PC-9 (cell line): ENCODE data around the gene CKAP2. TPM values are rescaled to one million over a fixed set of nuclear protein-coding genes. Genes with fewer than 3 reads are reported as not detected.

Experiments
- BruUV-seq: library from RNA; stranded (reverse); fragments of 400-500 nt; replicated peaks from 2 replicates; lab custom pipeline; 2021; lab: Mats Ljungman, UMichigan
- CTCF ChIA-PET: fragments of 300-600 bp; sonication (Branson Sonifier 250); formaldehyde crosslinking; loops from one replicate; lab custom pipeline; 2022; ENCODE audit warnings: antibody characterized with exemption; lab: Charles Lee
- POLR2A ChIA-PET: fragments of 300-600 bp; sonication (Branson Sonifier 250); formaldehyde crosslinking; loops from one replicate; lab custom pipeline; 2022; ENCODE audit warnings: antibody characterized with exemption; ENCODE audit not compliant: unreplicated experiment; lab: Charles Lee
- DNase-seq, 2 experiments: peaks; one replicate each; pipeline versions ENCODE4 v3.0.0 to v3.0.0-alpha.2; 2015 to 2022; ENCODE audit warnings: mixed read lengths in 1 of 2
- H2AFZ ChIP-seq: fragments of 200-600 bp; sonication (generic); 2 replicates; pipeline ENCODE4 v1.8.1; 2017; ENCODE audit warnings: antibody characterized with exemption
- H3F3A ChIP-seq: fragments of 200-600 bp; sonication (generic); 2 replicates; pipeline ENCODE4 v1.8.1; 2017; ENCODE audit warnings: antibody characterized with exemption, mild to moderate bottlenecking, low read depth; ENCODE audit not compliant: insufficient read depth
- H3K27ac ChIP-seq: fragments of 200-600 bp; sonication (generic); 2 replicates; pipeline ENCODE4 v1.6.1; 2016; ENCODE audit warnings: mixed run types
- H3K27me3 ChIP-seq: fragments of 200-600 bp; sonication (generic); 2 replicates; pipeline ENCODE4 v1.6.1; 2016; ENCODE audit warnings: low read depth, mixed run types; ENCODE audit not compliant: insufficient read depth
- H3K36me3 ChIP-seq: fragments of 200-600 bp; sonication (generic); 2 replicates; pipeline ENCODE4 v1.6.1; 2016; ENCODE audit warnings: low read depth, mixed run types
- H3K4me1 ChIP-seq: fragments of 200-600 bp; sonication (generic); replicated peaks from 2 replicates; pipeline ENCODE4 v1.6.1; 2016; ENCODE audit warnings: mixed run types; ENCODE audit not compliant: insufficient read depth
- H3K4me2 ChIP-seq: fragments of 200-600 bp; sonication (generic); 2 replicates; pipeline ENCODE4 v1.6.1; 2017; ENCODE audit warnings: mixed run types
- H3K4me3 ChIP-seq: fragments of 200-600 bp; sonication (generic); 2 replicates; pipeline ENCODE4 v1.6.1; 2016; ENCODE audit warnings: mixed run types
- H3K79me2 ChIP-seq: fragments of 200-600 bp; sonication (generic); 2 replicates; pipeline ENCODE4 v1.6.1; 2017; ENCODE audit warnings: low read depth, mixed run types
- H3K9me2 ChIP-seq: fragments of 200-600 bp; sonication (generic); 2 replicates; pipeline ENCODE4 v1.8.1; 2017; ENCODE audit warnings: mild to moderate bottlenecking; ENCODE audit not compliant: insufficient read depth
- H3K9me3 ChIP-seq: fragments of 200-600 bp; sonication (generic); 2 replicates; pipeline ENCODE4 v1.8.1; 2016; ENCODE audit warnings: low read depth; ENCODE audit not compliant: insufficient read depth
- H4K20me1 ChIP-seq: fragments of 200-600 bp; sonication (generic); 2 replicates; pipeline ENCODE4 v1.8.1; 2017; ENCODE audit not compliant: insufficient read depth
- EZH2 ChIP-seq: fragments of 200-600 bp; sonication (generic); IDR thresholded peaks from 2 replicates; pipeline ENCODE4 v1.8.0; 2017; ENCODE audit warnings: antibody characterized with exemption, low read depth
- intact Hi-C: fragments of 100-400 bp; cut with micrococcal nuclease; formaldehyde crosslinking; loops from one replicate; pipeline ENCODE4 v1.10.0; 2022; ENCODE audit not compliant: unreplicated experiment
- total RNA-seq: library from RNA; stranded (reverse); gene quantifications from 2 replicates; pipeline ENCODE4 v1.2.3, GENCODE V29; 2021
- TF ChIP-seq, protein P1 (sequence below): fragments of 200-600 bp; sonication (generic); conservative IDR thresholded peaks from 2 replicates; pipeline ENCODE4 v1.6.1; 2017; ENCODE audit warnings: mixed run types, antibody characterized with exemption, mild to moderate bottlenecking, moderate library complexity

The CKAP2 gene
- total RNA-seq, 1 experiment from 2014 or later, result 91.3 TPM

DNA sequence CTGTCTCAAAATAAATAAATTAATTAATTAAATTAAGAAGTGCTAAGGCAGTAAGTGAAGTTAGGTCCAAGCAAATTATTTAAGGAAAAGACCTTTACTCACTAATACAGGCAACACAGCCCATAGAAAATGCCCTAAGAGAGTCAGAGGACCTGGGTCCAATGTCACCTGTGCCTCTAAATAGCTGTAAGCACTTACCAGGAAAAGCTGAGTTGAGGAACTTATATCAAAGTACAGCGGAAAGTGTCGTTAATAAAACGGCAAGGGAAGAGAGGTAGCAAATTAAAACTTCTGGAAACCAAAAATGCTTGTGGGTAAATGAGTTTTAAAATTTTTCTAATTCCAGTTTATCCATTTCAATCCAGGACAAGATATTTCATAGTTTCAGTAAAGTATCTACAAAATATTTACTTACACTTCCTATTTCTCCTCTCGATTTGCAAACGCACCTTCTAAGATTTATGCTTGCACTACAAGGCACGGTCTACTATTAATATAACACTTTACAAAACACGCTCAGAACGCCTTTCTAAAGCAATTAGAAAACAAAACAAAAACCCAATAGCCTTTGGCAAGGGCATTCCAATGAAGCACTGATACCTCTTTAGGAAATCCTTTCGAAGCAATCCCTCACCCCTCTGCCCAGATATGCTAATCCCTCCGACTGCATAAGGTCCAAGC is 5.8 kb upstream of the CKAP2 start:
- no TSS peak for BruUV-seq

DNA sequence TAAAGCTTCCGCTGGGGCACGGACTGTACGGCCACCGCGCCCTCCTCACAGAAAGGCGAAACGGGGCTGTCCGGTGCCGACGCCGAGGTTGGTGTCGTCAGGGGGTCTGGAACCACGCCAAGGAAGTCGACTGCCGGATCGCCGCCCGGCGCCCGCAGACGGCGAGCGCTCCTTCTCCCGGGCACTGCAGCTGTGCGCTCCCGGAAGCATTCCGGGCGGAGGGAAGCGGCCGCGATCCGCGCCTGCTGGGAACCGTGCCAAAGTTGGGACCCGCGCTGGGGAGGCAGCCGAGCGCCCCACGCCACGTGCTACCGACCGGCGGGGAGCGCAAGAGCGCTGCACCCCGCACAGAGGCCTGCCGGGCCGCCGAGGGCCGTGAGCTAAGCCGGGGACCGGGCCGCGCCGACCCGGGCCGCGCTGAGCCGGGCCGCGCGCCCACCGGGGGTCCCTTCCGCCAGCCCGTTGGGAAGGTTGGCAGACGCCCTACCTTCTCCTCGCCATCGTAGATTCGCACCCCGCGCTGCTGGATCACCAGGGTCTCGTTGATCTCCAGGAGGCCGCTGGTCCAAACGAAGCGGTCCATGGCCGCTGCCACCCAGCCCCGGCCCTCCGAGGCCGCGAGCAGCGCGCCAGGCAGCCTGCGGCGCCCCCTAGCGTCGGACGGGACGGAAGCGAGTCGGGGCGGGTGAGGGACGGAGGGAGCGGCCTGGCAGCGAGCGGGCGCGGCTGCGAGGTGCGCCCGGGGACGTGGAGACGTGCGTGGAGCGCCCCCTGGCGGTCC is 5.1 kb upstream of the CKAP2 start, which contains the start of gene VPS36:
VPS36 (minus strand) TSS at position 623 of the 781 bp plus-strand sequence; CDS start at position 583, 40 bp downstream.
- intact Hi-C loops, result loop anchor here (1.0 to 10.0 kb wide), 8 partner anchors 107 to 648 kb away; partner anchors contain the start of genes ALG11, ATP7B, DHRS12 and NEK5
- Histone ChIP-seq H3K4me1 (peaks cover 52% of the 10 kb centered on the region), H3K27ac (peak within 1 kb of the TSS; percentile 58), H3K36me3 (0 out of 2 replicates have a peak, but pooled peaks cover under 1% of the 10 kb centered on the region), H3K4me3 (peak within 1 kb of the TSS; percentile 65), H3F3A (no peaks in the 10 kb centered on the region), H3K4me2 (peak within 1 kb of the TSS; percentile 85), H4K20me1 (0 out of 2 replicates have a peak, but pooled peaks cover 3% of the 10 kb centered on the region), H3K9me2 (no peaks in the 10 kb centered on the region), H3K27me3 (no peaks in the 10 kb centered on the region), H3K9me3 (no peaks in the 10 kb centered on the region), H2AFZ (peak within 1 kb of the TSS; percentile 79), H3K79me2 (peaks cover 39% of the 10 kb centered on the region)
- CTCF ChIA-PET, result interaction anchor here (0.6 to 1.8 kb wide), 10 partner anchors 12 to 639 kb away, joined by 3 to 8 read pairs (median 4); no protein-coding TSS in a partner anchor
- TF ChIP-seq EZH2, result no peak
- TF ChIP-seq, protein P1, sequence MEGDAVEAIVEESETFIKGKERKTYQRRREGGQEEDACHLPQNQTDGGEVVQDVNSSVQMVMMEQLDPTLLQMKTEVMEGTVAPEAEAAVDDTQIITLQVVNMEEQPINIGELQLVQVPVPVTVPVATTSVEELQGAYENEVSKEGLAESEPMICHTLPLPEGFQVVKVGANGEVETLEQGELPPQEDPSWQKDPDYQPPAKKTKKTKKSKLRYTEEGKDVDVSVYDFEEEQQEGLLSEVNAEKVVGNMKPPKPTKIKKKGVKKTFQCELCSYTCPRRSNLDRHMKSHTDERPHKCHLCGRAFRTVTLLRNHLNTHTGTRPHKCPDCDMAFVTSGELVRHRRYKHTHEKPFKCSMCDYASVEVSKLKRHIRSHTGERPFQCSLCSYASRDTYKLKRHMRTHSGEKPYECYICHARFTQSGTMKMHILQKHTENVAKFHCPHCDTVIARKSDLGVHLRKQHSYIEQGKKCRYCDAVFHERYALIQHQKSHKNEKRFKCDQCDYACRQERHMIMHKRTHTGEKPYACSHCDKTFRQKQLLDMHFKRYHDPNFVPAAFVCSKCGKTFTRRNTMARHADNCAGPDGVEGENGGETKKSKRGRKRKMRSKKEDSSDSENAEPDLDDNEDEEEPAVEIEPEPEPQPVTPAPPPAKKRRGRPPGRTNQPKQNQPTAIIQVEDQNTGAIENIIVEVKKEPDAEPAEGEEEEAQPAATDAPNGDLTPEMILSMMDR, result peak; percentile 95
- POLR2A ChIA-PET, result no interaction called here
- DNase-seq, result peak; percentile 76 to 96
- no TSS peak for BruUV-seq

More for the DNA sequence above, 5.8 kb upstream of the CKAP2 start:
- H3K4me1 ChIP-seq, result peaks cover 52% of the 10 kb centered on the region
- ChIA-PET POLR2A (no interaction called here), CTCF (interaction anchor here (0.6 to 1.8 kb wide), 5 partner anchors 13 to 638 kb away, joined by 4 to 7 read pairs (median 5); no protein-coding TSS in a partner anchor)
- peak overlapping the region; percentile 79 for H2AFZ ChIP-seq
- H3F3A ChIP-seq, result no peaks in the 10 kb centered on the region
- no peak for TF ChIP-seq EZH2
- TF ChIP-seq, protein P1, result no peak
- H3K27ac ChIP-seq, result peak overlapping the region; percentile 58
- H3K9me3 ChIP-seq, result no peaks in the 10 kb centered on the region
- DNase-seq, result no peak
- 0 out of 2 replicates have a peak, but pooled peaks cover 3% of the 10 kb centered on the region for H4K20me1 ChIP-seq
- H3K27me3 ChIP-seq, result no peaks in the 10 kb centered on the region
- peak overlapping the region; percentile 65 for H3K4me3 ChIP-seq
- no peaks in the 10 kb centered on the region for H3K9me2 ChIP-seq
- peaks cover 46% of the 10 kb centered on the region for H3K79me2 ChIP-seq
- 0 out of 2 replicates have a peak, but pooled peaks cover 7% of the 10 kb centered on the region for H3K36me3 ChIP-seq
- peak overlapping the region; percentile 85 for H3K4me2 ChIP-seq
- intact Hi-C loops, result loop anchor here (1.0 to 10.0 kb wide), 8 partner anchors 106 to 647 kb away; partner anchors contain the start of genes ALG11, ATP7B, DHRS12 and NEK5

GRCh38 chr13:52450793-52451116 is 4.5 kb upstream of the CKAP2 start:
- no TSS peak for BruUV-seq
- H3K4me3 ChIP-seq, result peak overlapping the region; percentile 65; the same call in 1 of the 2 replicates
- H3K4me2 ChIP-seq, result peak overlapping the region; percentile 84
- H2AFZ ChIP-seq, result 0 out of 2 replicates have a peak overlapping the region, but pooled peaks have one; percentile 63
- H3K27me3 ChIP-seq, result no peaks in the 10 kb centered on the region
- no peak for TF ChIP-seq EZH2
- TF ChIP-seq, protein P1, result peak; percentile 38; the same call in 1 of the 2 replicates
- 0 out of 2 replicates have a peak, but pooled peaks cover 3% of the 10 kb centered on the region for H4K20me1 ChIP-seq
- H3K4me1 ChIP-seq, result peaks cover 52% of the 10 kb centered on the region
- no peaks in the 10 kb centered on the region for H3K9me3 ChIP-seq
- CTCF ChIA-PET, result interaction anchor here (0.6 to 1.8 kb wide), 7 partner anchors 12 to 443 kb away, joined by 3 to 8 read pairs (median 3); no protein-coding TSS in a partner anchor
- POLR2A ChIA-PET, result no interaction called here
- no peaks in the 10 kb centered on the region; the same call in 1 of the 2 replicates for H3F3A ChIP-seq
- no peak overlapping the region for H3K27ac ChIP-seq
- H3K9me2 ChIP-seq, result no peaks in the 10 kb centered on the region
- no peak for DNase-seq
- H3K79me2 ChIP-seq, result peaks cover 38% of the 10 kb centered on the region
- H3K36me3 ChIP-seq, result no peaks in the 10 kb centered on the region
- intact Hi-C loops, result loop anchor here (1.0 to 10.0 kb wide), 8 partner anchors 107 to 648 kb away; partner anchors contain the start of genes ALG11, ATP7B, DHRS12 and NEK5
